Measurements from ENCODE around the gene CDC42BPA.
"Not testable (repeated sequence)": the region's sequence is repeated elsewhere in the genome, so short reads cannot be mapped to it uniquely, and the experiment has no call there.

CDC42BPA gene

GRCh38 chr1:227298512-227299240, 19.6 kb downstream of the CDC42BPA start:
- H3K27ac ChIP-seq (ENCODE audit: low read depth, low read length): no peak overlapping the region
- H3K27me3 ChIP-seq (ENCODE audit: control insufficient read depth, insufficient read depth, low read length): no peaks in the 10 kb centered on the region
- no peak overlapping the region for H3K4me3 ChIP-seq (ENCODE audit: low read length)
- peaks cover 2% of the 10 kb centered on the region for H3K4me1 ChIP-seq (ENCODE audit: control insufficient read depth, insufficient read depth, low read length)
- no peaks in the 10 kb centered on the region for H3K36me3 ChIP-seq (ENCODE audit: control insufficient read depth, insufficient read depth, low read length)
- no peak overlapping the region for H3K9ac ChIP-seq (ENCODE audit: low read length)

- Histone ChIP-seq H3K4me1 (ENCODE audit: control insufficient read depth, insufficient read depth, low read length) (peaks cover 2% of the 10 kb centered on the region), H3K27ac (ENCODE audit: low read depth, low read length) (no peak overlapping the region), H3K27me3 (ENCODE audit: control insufficient read depth, insufficient read depth, low read length) (no peaks in the 10 kb centered on the region)
Measured at GRCh38 chr1:227297073-227297793, 21.1 kb downstream of the CDC42BPA start.

GRCh38 chr1:227295609-227296008, 22.7 kb downstream of the CDC42BPA start:
- Histone ChIP-seq H3K4me3 (ENCODE audit: low read length) (no peak overlapping the region), H3K36me3 (ENCODE audit: control insufficient read depth, insufficient read depth, low read length) (no peaks in the 10 kb centered on the region), H3K4me1 (ENCODE audit: control insufficient read depth, insufficient read depth, low read length) (peaks cover 2% of the 10 kb centered on the region), H3K9ac (ENCODE audit: low read length) (no peak overlapping the region), H3K27me3 (ENCODE audit: control insufficient read depth, insufficient read depth, low read length) (no peaks in the 10 kb centered on the region), H3K27ac (ENCODE audit: low read depth, low read length) (no peak overlapping the region)

More at GRCh38 chr1:227297073-227297793, 21.1 kb downstream of the CDC42BPA start:
- H3K36me3 ChIP-seq (ENCODE audit: control insufficient read depth, insufficient read depth, low read length): no peaks in the 10 kb centered on the region
- H3K9ac ChIP-seq (ENCODE audit: low read length): no peak overlapping the region
- no peak overlapping the region for H3K4me3 ChIP-seq (ENCODE audit: low read length)

GRCh38 chr1:227285745-227286144, 32.5 kb downstream of the CDC42BPA start:
- Histone ChIP-seq H3K27ac (ENCODE audit: low read depth, low read length) (no peak overlapping the region), H3K36me3 (ENCODE audit: control insufficient read depth, insufficient read depth, low read length) (no peaks in the 10 kb centered on the region), H3K27me3 (ENCODE audit: control insufficient read depth, insufficient read depth, low read length) (no peaks in the 10 kb centered on the region), H3K4me3 (ENCODE audit: low read length) (no peak overlapping the region), H3K9ac (ENCODE audit: low read length) (no peak overlapping the region), H3K4me1 (ENCODE audit: control insufficient read depth, insufficient read depth, low read length) (no peaks in the 10 kb centered on the region)

- H3K9ac ChIP-seq (ENCODE audit: low read length): no peak overlapping the region
- no peaks in the 10 kb centered on the region for H3K4me1 ChIP-seq (ENCODE audit: control insufficient read depth, insufficient read depth, low read length)
- H3K4me3 ChIP-seq (ENCODE audit: low read length): no peak overlapping the region
- H3K27ac ChIP-seq (ENCODE audit: low read depth, low read length): no peak overlapping the region
- H3K27me3 ChIP-seq (ENCODE audit: control insufficient read depth, insufficient read depth, low read length): no peaks in the 10 kb centered on the region
- no peaks in the 10 kb centered on the region for H3K36me3 ChIP-seq (ENCODE audit: control insufficient read depth, insufficient read depth, low read length)
Measured at GRCh38 chr1:227281371-227281770, 36.9 kb downstream of the CDC42BPA start.

GRCh38 chr1:227280836-227281235, 37.5 kb downstream of the CDC42BPA start:
- Histone ChIP-seq H3K4me1 (ENCODE audit: control insufficient read depth, insufficient read depth, low read length) (no peaks in the 10 kb centered on the region), H3K27me3 (ENCODE audit: control insufficient read depth, insufficient read depth, low read length) (no peaks in the 10 kb centered on the region), H3K9ac (ENCODE audit: low read length) (no peak overlapping the region), H3K36me3 (ENCODE audit: control insufficient read depth, insufficient read depth, low read length) (no peaks in the 10 kb centered on the region), H3K4me3 (ENCODE audit: low read length) (no peak overlapping the region), H3K27ac (ENCODE audit: low read depth, low read length) (no peak overlapping the region)

- not testable (repeated sequence) for H3K4me3 ChIP-seq (ENCODE audit: low read length); H3K36me3 ChIP-seq (ENCODE audit: control insufficient read depth, insufficient read depth, low read length)
Measured at GRCh38 chr1:227276156-227276693, 42.1 kb downstream of the CDC42BPA start.

GRCh38 chr1:227273557-227273956, 44.7 kb downstream of the CDC42BPA start:
- Histone ChIP-seq H3K4me3 (ENCODE audit: low read length) (no peak overlapping the region), H3K27ac (ENCODE audit: low read depth, low read length) (no peak overlapping the region), H3K27me3 (ENCODE audit: control insufficient read depth, insufficient read depth, low read length) (no peaks in the 10 kb centered on the region), H3K4me1 (ENCODE audit: control insufficient read depth, insufficient read depth, low read length) (no peaks in the 10 kb centered on the region), H3K9ac (ENCODE audit: low read length) (no peak overlapping the region), H3K36me3 (ENCODE audit: control insufficient read depth, insufficient read depth, low read length) (no peaks in the 10 kb centered on the region)

More at GRCh38 chr1:227276156-227276693, 42.1 kb downstream of the CDC42BPA start:
- H3K27ac ChIP-seq (ENCODE audit: low read depth, low read length); H3K4me1 ChIP-seq (ENCODE audit: control insufficient read depth, insufficient read depth, low read length); H3K27me3 ChIP-seq (ENCODE audit: control insufficient read depth, insufficient read depth, low read length); H3K9ac ChIP-seq (ENCODE audit: low read length): not testable (repeated sequence)

- H3K9ac ChIP-seq (ENCODE audit: low read length): no peak overlapping the region
- H3K27ac ChIP-seq (ENCODE audit: low read depth, low read length): no peak overlapping the region
- H3K27me3 ChIP-seq (ENCODE audit: control insufficient read depth, insufficient read depth, low read length): no peaks in the 10 kb centered on the region
- H3K4me3 ChIP-seq (ENCODE audit: low read length): no peak overlapping the region
- H3K36me3 ChIP-seq (ENCODE audit: control insufficient read depth, insufficient read depth, low read length): no peaks in the 10 kb centered on the region
- no peaks in the 10 kb centered on the region for H3K4me1 ChIP-seq (ENCODE audit: control insufficient read depth, insufficient read depth, low read length)
Measured at GRCh38 chr1:227272428-227272827, 45.9 kb downstream of the CDC42BPA start.

GRCh38 chr1:227270554-227270953, 47.7 kb downstream of the CDC42BPA start:
- no peak overlapping the region for H3K27ac ChIP-seq (ENCODE audit: low read depth, low read length)
- H3K27me3 ChIP-seq (ENCODE audit: control insufficient read depth, insufficient read depth, low read length): no peaks in the 10 kb centered on the region
- H3K4me1 ChIP-seq (ENCODE audit: control insufficient read depth, insufficient read depth, low read length): peaks cover 9% of the 10 kb centered on the region
- no peak overlapping the region for H3K9ac ChIP-seq (ENCODE audit: low read length)
- no peak overlapping the region for H3K4me3 ChIP-seq (ENCODE audit: low read length)
- no peaks in the 10 kb centered on the region for H3K36me3 ChIP-seq (ENCODE audit: control insufficient read depth, insufficient read depth, low read length)

GRCh38 chr1:227268943-227269342, 49.3 kb downstream of the CDC42BPA start:
- Histone ChIP-seq H3K9ac (ENCODE audit: low read length) (no peak overlapping the region), H3K4me1 (ENCODE audit: control insufficient read depth, insufficient read depth, low read length) (peaks cover 9% of the 10 kb centered on the region), H3K4me3 (ENCODE audit: low read length) (no peak overlapping the region), H3K27me3 (ENCODE audit: control insufficient read depth, insufficient read depth, low read length) (no peaks in the 10 kb centered on the region), H3K27ac (ENCODE audit: low read depth, low read length) (no peak overlapping the region), H3K36me3 (ENCODE audit: control insufficient read depth, insufficient read depth, low read length) (no peaks in the 10 kb centered on the region)

GRCh38 chr1:227265891-227266290, 52.4 kb downstream of the CDC42BPA start:
- H3K4me1 ChIP-seq (ENCODE audit: control insufficient read depth, insufficient read depth, low read length): peaks cover 9% of the 10 kb centered on the region
- H3K27ac ChIP-seq (ENCODE audit: low read depth, low read length): peak overlapping the region; percentile 14
- no peak overlapping the region for H3K9ac ChIP-seq (ENCODE audit: low read length)
- no peaks in the 10 kb centered on the region for H3K27me3 ChIP-seq (ENCODE audit: control insufficient read depth, insufficient read depth, low read length)
- no peak overlapping the region for H3K4me3 ChIP-seq (ENCODE audit: low read length)
- H3K36me3 ChIP-seq (ENCODE audit: control insufficient read depth, insufficient read depth, low read length): no peaks in the 10 kb centered on the region

Data from rectal smooth muscle tissue (tissue), 1 donor.